SK-N-MC (cell line): ENCODE measurements around the gene PATL2.

Source experiments
- EZH2 ChIP-seq: fragments of 200-600 bp; sonication (generic); IDR thresholded peaks from one replicate; pipeline ENCODE4 v1.6.1; 2017; ENCODE audit warnings: antibody characterized with exemption
- FOXP2 ChIP-seq: optimal IDR thresholded peaks from 2 replicates; pipeline ENCODE3; 2011; ENCODE audit warnings: mild to moderate bottlenecking, moderate library complexity; ENCODE audit not compliant: insufficient read depth; ENCODE audit errors: extremely low read length, control extremely low read depth
- POLR2AphosphoS5 ChIP-seq: IDR thresholded peaks from 2 replicates; pipeline ENCODE4 v1.6.1; 2012; ENCODE audit warnings: mild to moderate bottlenecking, low read depth, low read length, borderline replicate concordance

DNA sequence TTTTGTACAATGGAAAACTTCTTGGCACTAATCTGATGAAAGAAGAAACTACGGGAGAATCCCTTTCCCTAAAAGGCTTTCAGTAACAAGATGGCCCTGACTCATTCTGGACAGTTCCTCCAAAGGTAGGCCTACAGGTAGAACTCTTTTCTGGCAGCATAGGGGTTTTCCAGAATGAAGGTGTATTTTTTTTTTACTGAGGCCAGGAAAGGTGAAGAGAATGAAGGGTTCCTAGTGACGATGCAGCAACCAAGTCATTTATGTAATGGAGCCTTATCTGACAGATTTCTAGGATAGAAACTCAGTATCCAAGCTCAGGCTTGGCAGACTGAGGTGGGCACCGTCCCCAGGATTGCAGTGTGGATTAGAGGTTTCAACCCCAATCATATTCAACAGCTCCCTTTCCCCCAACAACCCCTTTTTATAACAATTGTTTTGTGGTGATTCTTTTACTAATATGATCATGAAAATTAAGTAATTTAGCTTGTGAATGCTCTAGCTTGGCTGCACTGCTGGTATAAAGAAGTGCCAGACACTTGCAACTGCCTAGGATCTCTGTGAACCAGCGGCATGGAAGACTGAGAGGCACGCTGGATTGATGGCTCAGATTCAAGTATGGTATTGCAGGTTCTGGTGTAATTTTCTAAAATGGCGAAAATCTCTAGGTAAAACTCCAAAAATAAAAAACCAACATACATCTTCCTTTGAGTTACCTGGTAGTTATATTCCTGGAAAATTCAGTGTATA lies 16.5 kb upstream of the PATL2 start:
- TF ChIP-seq POLR2AphosphoS5 (no peak), EZH2 (no peak), FOXP2 (no peak)
